ENCODE measurements around the gene TDRD12. TPM values are rescaled to one million over a fixed set of nuclear protein-coding genes. Genes with fewer than 3 reads are reported as not detected.
"Not testable (repeated sequence)": the region's sequence is repeated elsewhere in the genome, so short reads cannot be mapped to it uniquely, and the experiment has no call there.

The TDRD12 gene
- total RNA-seq, 1 donor from 2014 or later, result not detected

GRCh38 chr19:32751066-32751465 lies 31.5 kb downstream of the TDRD12 start:
- no peak overlapping the region for H3K4me3 ChIP-seq (ENCODE audit: low read depth, low read length)
- DNase-seq (ENCODE audit: low read depth), result no peak
- TF ChIP-seq CTCF (conservative IDR thresholded peaks at IDR 0.05; ENCODE audit: low read depth, low read length), result no peak

- no peak for TF ChIP-seq CTCF (conservative IDR thresholded peaks at IDR 0.05; ENCODE audit: low read depth, low read length)
- no peak for DNase-seq (ENCODE audit: low read depth)
- no peak overlapping the region for H3K4me3 ChIP-seq (ENCODE audit: low read depth, low read length)
Observed at GRCh38 chr19:32757189-32757588, 37.6 kb downstream of the TDRD12 start.

- H3K4me3 ChIP-seq (ENCODE audit: low read depth, low read length); DNase-seq (ENCODE audit: low read depth): not testable (repeated sequence)
Observed at GRCh38 chr19:32765365-32765764, 45.8 kb downstream of the TDRD12 start.

- H3K4me3 ChIP-seq (ENCODE audit: low read depth, low read length), result no peak overlapping the region
- DNase-seq (ENCODE audit: low read depth), result no peak
- no peak for TF ChIP-seq CTCF (conservative IDR thresholded peaks at IDR 0.05; ENCODE audit: low read depth, low read length)
Observed at GRCh38 chr19:32767951-32768679, 48.5 kb downstream of the TDRD12 start.

- H3K4me3 ChIP-seq (ENCODE audit: low read depth, low read length), result no peak overlapping the region
- TF ChIP-seq CTCF (conservative IDR thresholded peaks at IDR 0.05; ENCODE audit: low read depth, low read length), result no peak
- no peak for DNase-seq (ENCODE audit: low read depth)
Observed at GRCh38 chr19:32771596-32771995, 52.0 kb downstream of the TDRD12 start.

GRCh38 chr19:32773126-32773525 lies 53.6 kb downstream of the TDRD12 start:
- H3K4me3 ChIP-seq (ENCODE audit: low read depth, low read length), result no peak overlapping the region
- DNase-seq (ENCODE audit: low read depth), result no peak
- no peak for TF ChIP-seq CTCF (conservative IDR thresholded peaks at IDR 0.05; ENCODE audit: low read depth, low read length)

GRCh38 chr19:32779082-32779481 lies 59.5 kb downstream of the TDRD12 start:
- no peak for TF ChIP-seq CTCF (conservative IDR thresholded peaks at IDR 0.05; ENCODE audit: low read depth, low read length)
- no peak overlapping the region for H3K4me3 ChIP-seq (ENCODE audit: low read depth, low read length)
- DNase-seq (ENCODE audit: low read depth), result no peak

Data from epithelial cell of proximal tubule (primary cell).